DND-41 (cell line): ENCODE data around the gene ZDHHC14.

Experiments
- ATAC-seq: fragments of 200-7000 bp; cut with Tn5 transposase; 3 replicates; pipeline ENCODE4 v1.9.1; 2021; ENCODE audit warnings: low read depth; ENCODE audit not compliant: insufficient read depth
- DNase-seq: peaks from one replicate; pipeline ENCODE4 v3.0.0-alpha.2; 2020
- H2AFZ ChIP-seq: 2 replicates; pipeline ENCODE4 v1.6.0; 2012; ENCODE audit warnings: low read depth, low read length
- H3K27ac ChIP-seq: 2 replicates; pipeline ENCODE4 v1.5.1; 2012; ENCODE audit warnings: low read length, inconsistent platforms
- H3K27me3 ChIP-seq: fragments of 200-600 bp; sonication (generic); 2 replicates; pipeline ENCODE4 v1.6.0; 2012; ENCODE audit warnings: low read length, mild to moderate bottlenecking, inconsistent platforms; ENCODE audit not compliant: insufficient read depth, poor library complexity
- H3K36me3 ChIP-seq: 2 replicates; pipeline ENCODE4 v1.5.1; 2012; ENCODE audit warnings: low read length, inconsistent platforms; ENCODE audit not compliant: insufficient read depth
- H3K4me1 ChIP-seq: 2 replicates; pipeline ENCODE4 v1.5.1; 2012; ENCODE audit warnings: mild to moderate bottlenecking, low read length; ENCODE audit not compliant: insufficient read depth
- H3K4me2 ChIP-seq: 2 replicates; pipeline ENCODE4 v1.6.0; 2012; ENCODE audit warnings: mild to moderate bottlenecking, moderate library complexity, low read length, inconsistent platforms; ENCODE audit not compliant: insufficient read depth
- H3K4me3 ChIP-seq, 2 experiments: fragments of 200-600 bp in 1 of 2; shearing (Covaris generic) in 1 of 2; 2 replicates each; pipeline ENCODE4 v1.5.1; 2012 to 2016; ENCODE audit warnings: inconsistent platforms in 2 of 2, low read length in 2 of 2, mild to moderate bottlenecking in 2 of 2, low read depth in 1 of 2, moderate library complexity in 1 of 2
- H3K79me2 ChIP-seq: 2 replicates; pipeline ENCODE4 v1.6.0; 2012; ENCODE audit warnings: low read length, inconsistent platforms; ENCODE audit not compliant: insufficient read depth
- H3K9ac ChIP-seq: 2 replicates; pipeline ENCODE4 v1.6.0; 2012; ENCODE audit warnings: low read depth, mild to moderate bottlenecking, inconsistent platforms, low read length, moderate library complexity
- H3K9me3 ChIP-seq: 2 replicates; pipeline ENCODE4 v1.5.1; 2012; ENCODE audit warnings: low read length, moderate library complexity, mild to moderate bottlenecking, inconsistent platforms; ENCODE audit not compliant: insufficient read depth, severe bottlenecking
- H4K20me1 ChIP-seq: 2 replicates; pipeline ENCODE4 v1.6.0; 2012; ENCODE audit warnings: low read length; ENCODE audit not compliant: insufficient read depth
- EZH2 ChIP-seq: IDR thresholded peaks from 3 replicates; pipeline ENCODE4 v1.6.1; 2012; ENCODE audit warnings: borderline replicate concordance, low read depth, mild to moderate bottlenecking, moderate library complexity, low read length, inconsistent platforms; ENCODE audit not compliant: severe bottlenecking
- TF ChIP-seq, protein P1 (sequence below): IDR thresholded peaks from 2 replicates; pipeline ENCODE4 v1.5.1; 2012; ENCODE audit warnings: borderline replicate concordance, low read length, moderate library complexity, mild to moderate bottlenecking; ENCODE audit not compliant: poor library complexity, severe bottlenecking; ENCODE audit errors: extremely low read depth

Gene ZDHHC14

DNA sequence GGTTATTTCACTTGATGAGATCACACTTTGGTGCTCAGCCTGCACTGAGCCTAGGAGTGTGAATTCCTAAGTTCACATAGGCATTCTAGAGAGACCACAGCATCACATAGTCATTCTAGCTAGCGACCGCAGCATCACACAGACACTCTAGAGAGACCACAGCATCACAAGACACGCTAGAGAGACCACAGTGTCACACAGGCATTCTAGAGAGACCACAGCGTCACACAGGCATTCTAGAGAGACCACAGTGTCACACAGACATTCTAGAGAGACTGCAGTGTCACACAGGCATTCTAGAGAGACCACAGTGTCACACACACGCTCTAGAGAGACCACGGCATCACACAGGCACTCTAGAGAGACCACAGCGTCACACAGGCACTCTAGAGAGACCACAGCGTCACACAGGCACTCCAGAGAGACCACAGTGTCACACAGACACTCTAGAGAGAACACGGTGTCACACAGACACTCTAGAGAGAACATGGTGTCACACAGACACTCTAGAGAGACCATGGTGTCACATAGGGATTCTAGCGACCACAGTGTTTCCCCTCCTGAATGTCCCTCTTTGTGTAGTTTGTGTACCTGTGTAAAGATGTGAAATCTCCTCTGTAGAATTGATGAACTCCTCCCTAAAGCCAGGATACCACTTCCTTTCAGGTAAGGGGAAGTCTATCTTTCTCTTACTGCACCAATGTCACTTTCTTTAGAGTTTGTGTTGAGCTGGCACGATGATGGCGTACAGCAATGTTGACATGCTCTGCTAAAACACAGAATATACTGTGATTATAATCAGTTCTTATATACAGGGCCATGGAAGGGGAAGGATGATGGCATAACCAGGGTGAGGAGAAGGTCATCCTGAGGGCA, 169.4 kb downstream of the ZDHHC14 start:
- H3K9ac ChIP-seq = no peak overlapping the region
- H3K4me1 ChIP-seq = no peaks in the 10 kb centered on the region
- peaks cover 3% of the 10 kb centered on the region for H3K27me3 ChIP-seq
- no peaks in the 10 kb centered on the region for H3K79me2 ChIP-seq
- TF ChIP-seq EZH2 = no peak
- TF ChIP-seq, protein P1, sequence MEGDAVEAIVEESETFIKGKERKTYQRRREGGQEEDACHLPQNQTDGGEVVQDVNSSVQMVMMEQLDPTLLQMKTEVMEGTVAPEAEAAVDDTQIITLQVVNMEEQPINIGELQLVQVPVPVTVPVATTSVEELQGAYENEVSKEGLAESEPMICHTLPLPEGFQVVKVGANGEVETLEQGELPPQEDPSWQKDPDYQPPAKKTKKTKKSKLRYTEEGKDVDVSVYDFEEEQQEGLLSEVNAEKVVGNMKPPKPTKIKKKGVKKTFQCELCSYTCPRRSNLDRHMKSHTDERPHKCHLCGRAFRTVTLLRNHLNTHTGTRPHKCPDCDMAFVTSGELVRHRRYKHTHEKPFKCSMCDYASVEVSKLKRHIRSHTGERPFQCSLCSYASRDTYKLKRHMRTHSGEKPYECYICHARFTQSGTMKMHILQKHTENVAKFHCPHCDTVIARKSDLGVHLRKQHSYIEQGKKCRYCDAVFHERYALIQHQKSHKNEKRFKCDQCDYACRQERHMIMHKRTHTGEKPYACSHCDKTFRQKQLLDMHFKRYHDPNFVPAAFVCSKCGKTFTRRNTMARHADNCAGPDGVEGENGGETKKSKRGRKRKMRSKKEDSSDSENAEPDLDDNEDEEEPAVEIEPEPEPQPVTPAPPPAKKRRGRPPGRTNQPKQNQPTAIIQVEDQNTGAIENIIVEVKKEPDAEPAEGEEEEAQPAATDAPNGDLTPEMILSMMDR = no peak
- H3K4me3 ChIP-seq = no peak overlapping the region
- H3K36me3 ChIP-seq = no peaks in the 10 kb centered on the region
- H3K27ac ChIP-seq = no peak overlapping the region
- ATAC-seq (no peak), DNase-seq (no peak)
- no peak overlapping the region for H3K4me2 ChIP-seq
- no peaks in the 10 kb centered on the region for H3K9me3 ChIP-seq
- no peak overlapping the region for H2AFZ ChIP-seq
- no peaks in the 10 kb centered on the region for H4K20me1 ChIP-seq

DNA sequence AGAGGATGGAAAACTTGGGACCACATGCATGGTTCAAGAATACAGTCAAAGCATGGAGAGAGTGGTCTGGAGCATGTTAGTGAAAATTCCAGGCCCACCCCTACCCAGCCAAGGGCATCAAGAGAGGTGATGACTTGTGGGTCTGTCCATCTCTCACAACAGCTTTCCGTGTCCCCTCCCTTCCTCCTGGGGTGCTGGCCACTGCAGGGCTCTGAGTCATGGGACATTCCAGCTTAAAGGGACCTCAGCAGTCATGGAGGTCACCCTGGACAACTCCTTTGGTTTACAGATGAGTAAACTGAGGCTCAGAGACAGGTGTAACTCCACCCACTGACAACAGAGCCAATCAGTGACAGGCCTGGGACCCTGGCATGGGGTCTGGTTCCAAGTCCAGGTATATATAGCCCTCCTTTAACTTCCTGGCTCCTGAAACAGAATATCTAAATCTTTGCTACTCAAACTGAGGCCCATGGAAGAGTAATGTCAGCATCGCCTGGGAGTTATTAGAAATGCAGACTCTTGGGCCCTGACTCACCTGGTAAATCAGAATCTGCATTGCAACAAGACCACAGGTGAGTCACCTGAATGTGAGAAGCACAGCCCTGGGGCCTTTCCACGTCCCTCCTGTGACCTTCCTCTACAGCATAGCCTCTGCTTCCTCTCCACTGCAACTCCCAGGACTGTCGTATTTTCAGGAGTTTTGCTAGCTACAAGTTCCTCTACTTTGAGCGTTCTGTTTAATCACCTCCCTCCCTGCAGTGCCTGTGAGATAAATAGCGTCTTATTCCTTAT, 170.2 kb downstream of the ZDHHC14 start:
- Histone ChIP-seq H3K79me2 (no peaks in the 10 kb centered on the region), H2AFZ (no peak overlapping the region), H3K4me2 (no peak overlapping the region), H3K9ac (no peak overlapping the region), H3K27ac (no peak overlapping the region), H3K27me3 (peaks cover 3% of the 10 kb centered on the region), H4K20me1 (no peaks in the 10 kb centered on the region), H3K36me3 (no peaks in the 10 kb centered on the region), H3K9me3 (no peaks in the 10 kb centered on the region), H3K4me3 (no peak overlapping the region), H3K4me1 (no peaks in the 10 kb centered on the region)
- TF ChIP-seq EZH2 = no peak
- TF ChIP-seq, protein P1 = no peak
- DNase-seq = no peak
- ATAC-seq = no peak

DNA sequence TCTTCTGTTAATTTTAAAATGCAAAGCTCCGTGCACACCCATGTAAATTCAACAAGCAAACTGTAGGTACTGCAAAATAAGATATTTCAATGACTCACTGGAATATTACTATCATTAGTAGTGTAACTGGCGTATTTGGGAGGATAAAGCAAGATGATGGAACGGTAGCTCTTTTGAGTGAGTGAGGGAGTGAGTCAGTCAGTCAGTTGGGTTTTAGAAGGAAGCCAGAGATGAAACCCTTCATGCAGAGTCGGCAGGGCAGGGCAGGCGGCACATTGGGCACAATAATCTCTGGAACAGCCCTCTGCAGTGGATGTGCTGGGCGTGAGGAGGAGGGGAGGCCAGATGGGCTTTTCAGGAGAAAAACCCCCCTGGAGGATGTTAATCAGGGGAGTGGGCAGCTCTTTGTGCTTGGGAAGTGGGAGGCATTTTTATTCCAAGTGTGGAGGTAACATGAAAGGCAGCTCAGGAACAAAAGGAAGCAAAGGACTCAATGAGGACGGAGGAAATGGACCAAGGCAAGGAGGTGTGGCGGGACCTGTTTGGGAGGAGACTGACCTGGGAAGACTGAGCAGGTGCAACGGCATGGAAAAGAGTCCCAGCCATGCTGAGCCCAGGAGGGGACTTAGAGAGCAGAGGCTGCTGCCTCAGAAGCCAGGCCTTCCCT, 171.2 kb downstream of the ZDHHC14 start:
- Histone ChIP-seq H3K4me3 (no peak overlapping the region), H3K9me3 (no peaks in the 10 kb centered on the region), H3K4me1 (no peaks in the 10 kb centered on the region), H3K4me2 (no peak overlapping the region), H3K27me3 (no peaks in the 10 kb centered on the region), H3K36me3 (no peaks in the 10 kb centered on the region), H3K79me2 (no peaks in the 10 kb centered on the region), H3K9ac (no peak overlapping the region), H2AFZ (no peak overlapping the region), H3K27ac (no peak overlapping the region), H4K20me1 (no peaks in the 10 kb centered on the region)
- DNase-seq (no peak), ATAC-seq (no peak)
- TF ChIP-seq, protein P1 = no peak
- TF ChIP-seq EZH2 = no peak
